Lower lobe of right lung (tissue), 2 donors: Measurements from ENCODE around the gene ACAT2. TPM values are rescaled to one million over a fixed set of nuclear protein-coding genes. Genes with fewer than 3 reads are reported as not detected.
"Not testable (repeated sequence)": the region's sequence is repeated elsewhere in the genome, so short reads cannot be mapped to it uniquely, and the experiment has no call there.

ENCODE experiments used
- ATAC-seq, 2 donors: fragments of 200-7000 bp; cut with Tn5 transposase; one replicate each; pipeline ENCODE4 v1.9.1; 2020 to 2022; ENCODE audit warnings: mild to moderate bottlenecking in 2 of 2, moderate library complexity in 2 of 2
- DNase-seq: peaks from one replicate; pipeline ENCODE4 v3.0.0-alpha.2; 2020
- H3K27ac ChIP-seq: fragments of 200-600 bp; one replicate; pipeline ENCODE4 v1.8.0; 2022
- H3K27me3 ChIP-seq: fragments of 200-600 bp; one replicate; pipeline ENCODE4 v1.8.0; 2022; ENCODE audit warnings: low read depth
- H3K36me3 ChIP-seq: fragments of 200-600 bp; one replicate; pipeline ENCODE4 v1.8.0; 2022; ENCODE audit warnings: mild to moderate bottlenecking
- H3K4me1 ChIP-seq: fragments of 200-600 bp; one replicate; pipeline ENCODE4 v1.8.0; 2022
- H3K4me3 ChIP-seq: fragments of 200-600 bp; one replicate; pipeline ENCODE4 v1.8.0; 2022; ENCODE audit warnings: mild to moderate bottlenecking
- H3K9me3 ChIP-seq: fragments of 200-600 bp; one replicate; pipeline ENCODE4 v1.8.0; 2022
- intact Hi-C: fragments of 100-400 bp; cut with DNase I; formaldehyde crosslinking; loops from one replicate; pipeline ENCODE4 v1.11.0; 2022
- total RNA-seq: library from RNA; stranded (reverse); fragmentation: NEBNext Ultra II Directional; extraction: Animal tissue kit (Norgen Biotek cat#: 25700); gene quantifications from one replicate; pipeline ENCODE4 v1.2.1, GENCODE V29; 2021
- TF ChIP-seq, protein P1 (sequence below): fragments of 200-600 bp; IDR thresholded peaks from one replicate; pipeline ENCODE4 v1.8.0; 2022; ENCODE audit warnings: antibody characterized with exemption, mild to moderate bottlenecking
- donor health status: DM: no; HTN: yes; CAD: no; lungs with severe emphysema.

Gene ACAT2
- total RNA-seq, 1 donor from 2014 or later = 42.4 TPM

DNA sequence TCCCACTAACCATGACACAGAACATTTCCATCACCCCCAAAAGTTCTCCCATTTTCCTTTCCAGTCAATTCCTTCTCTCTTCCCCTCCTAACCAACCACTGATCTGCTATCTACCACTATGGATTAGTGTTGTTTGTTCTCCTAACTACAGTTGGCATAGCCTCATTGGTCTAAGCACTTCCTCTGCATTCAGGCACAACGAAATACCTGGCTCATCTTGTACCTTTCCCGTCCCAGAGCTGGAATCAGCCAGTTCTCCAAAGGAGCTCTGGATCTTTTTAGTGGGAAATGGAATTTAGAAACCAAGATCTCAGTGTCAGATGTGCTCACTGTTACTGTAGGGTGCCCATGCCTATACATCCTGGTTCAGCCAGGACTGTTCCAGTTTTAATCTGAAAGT, 38.6 kb upstream of the ACAT2 start:
- intact Hi-C loops = no loop called here
- no peak for ATAC-seq
- no peak for DNase-seq

DNA sequence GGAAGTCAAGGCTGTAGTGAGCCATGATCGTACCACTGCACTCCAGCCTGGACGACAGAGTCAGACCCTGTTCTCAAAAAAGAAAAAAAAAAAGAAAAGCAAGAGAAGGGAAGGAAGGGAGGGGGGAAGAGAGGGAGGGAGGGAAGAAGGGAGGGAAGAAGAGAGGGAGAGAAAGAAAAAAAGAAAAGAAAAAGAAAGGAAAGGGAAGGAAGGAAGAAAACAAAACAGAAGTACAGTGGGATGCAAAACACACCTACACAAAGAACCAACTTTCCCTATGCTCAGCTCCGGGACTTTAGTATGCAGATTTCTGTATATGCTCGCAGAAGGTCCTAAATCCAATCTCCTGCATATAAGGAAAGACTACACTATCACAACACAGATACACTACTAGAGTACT, 37.1 kb upstream of the ACAT2 start:
- no peak for ATAC-seq
- intact Hi-C loops = no loop called here

More for the DNA sequence above, 38.6 kb upstream of the ACAT2 start:
- no peaks in the 10 kb centered on the region for H3K9me3 ChIP-seq
- H3K36me3 ChIP-seq = no peaks in the 10 kb centered on the region
- H3K4me3 ChIP-seq = no peak overlapping the region
- H3K27me3 ChIP-seq = no peaks in the 10 kb centered on the region
- TF ChIP-seq, protein P1, sequence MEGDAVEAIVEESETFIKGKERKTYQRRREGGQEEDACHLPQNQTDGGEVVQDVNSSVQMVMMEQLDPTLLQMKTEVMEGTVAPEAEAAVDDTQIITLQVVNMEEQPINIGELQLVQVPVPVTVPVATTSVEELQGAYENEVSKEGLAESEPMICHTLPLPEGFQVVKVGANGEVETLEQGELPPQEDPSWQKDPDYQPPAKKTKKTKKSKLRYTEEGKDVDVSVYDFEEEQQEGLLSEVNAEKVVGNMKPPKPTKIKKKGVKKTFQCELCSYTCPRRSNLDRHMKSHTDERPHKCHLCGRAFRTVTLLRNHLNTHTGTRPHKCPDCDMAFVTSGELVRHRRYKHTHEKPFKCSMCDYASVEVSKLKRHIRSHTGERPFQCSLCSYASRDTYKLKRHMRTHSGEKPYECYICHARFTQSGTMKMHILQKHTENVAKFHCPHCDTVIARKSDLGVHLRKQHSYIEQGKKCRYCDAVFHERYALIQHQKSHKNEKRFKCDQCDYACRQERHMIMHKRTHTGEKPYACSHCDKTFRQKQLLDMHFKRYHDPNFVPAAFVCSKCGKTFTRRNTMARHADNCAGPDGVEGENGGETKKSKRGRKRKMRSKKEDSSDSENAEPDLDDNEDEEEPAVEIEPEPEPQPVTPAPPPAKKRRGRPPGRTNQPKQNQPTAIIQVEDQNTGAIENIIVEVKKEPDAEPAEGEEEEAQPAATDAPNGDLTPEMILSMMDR = no peak
- H3K4me1 ChIP-seq = peaks cover 12% of the 10 kb centered on the region
- H3K27ac ChIP-seq = no peak overlapping the region

DNA sequence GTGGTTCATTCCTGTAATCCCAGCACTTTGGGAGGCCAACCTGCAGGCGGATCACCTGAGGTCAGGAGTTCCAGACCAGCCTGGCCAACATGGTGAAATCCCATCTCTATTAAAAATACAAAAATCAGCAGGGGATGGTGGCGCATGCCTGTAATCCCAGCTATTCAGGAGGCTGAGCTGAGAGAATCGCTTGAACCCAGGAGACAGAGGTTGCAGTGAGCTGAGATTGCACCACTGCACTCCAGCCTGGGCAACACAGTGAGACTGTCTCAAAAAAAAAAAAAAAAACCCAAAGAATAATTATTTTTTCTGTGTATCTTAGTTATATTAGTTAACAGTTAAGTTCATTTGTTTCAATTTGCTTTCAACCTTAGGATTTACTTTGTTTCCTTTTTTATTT, 36.6 kb upstream of the ACAT2 start:
- intact Hi-C loops, H3K4me3 ChIP-seq, DNase-seq, ATAC-seq, H3K27ac ChIP-seq, H3K36me3 ChIP-seq, H3K27me3 ChIP-seq, H3K9me3 ChIP-seq: not testable (repeated sequence)
- peaks cover 29% of the 10 kb centered on the region for H3K4me1 ChIP-seq

More for the DNA sequence above, 37.1 kb upstream of the ACAT2 start:
- TF ChIP-seq, protein P1 = no peak
- peaks cover 25% of the 10 kb centered on the region for H3K4me1 ChIP-seq
- H3K9me3 ChIP-seq = no peaks in the 10 kb centered on the region
- H3K36me3 ChIP-seq = no peaks in the 10 kb centered on the region
- H3K27me3 ChIP-seq = no peaks in the 10 kb centered on the region
- no peak overlapping the region for H3K27ac ChIP-seq
- DNase-seq = no peak
- no peak overlapping the region for H3K4me3 ChIP-seq

DNA sequence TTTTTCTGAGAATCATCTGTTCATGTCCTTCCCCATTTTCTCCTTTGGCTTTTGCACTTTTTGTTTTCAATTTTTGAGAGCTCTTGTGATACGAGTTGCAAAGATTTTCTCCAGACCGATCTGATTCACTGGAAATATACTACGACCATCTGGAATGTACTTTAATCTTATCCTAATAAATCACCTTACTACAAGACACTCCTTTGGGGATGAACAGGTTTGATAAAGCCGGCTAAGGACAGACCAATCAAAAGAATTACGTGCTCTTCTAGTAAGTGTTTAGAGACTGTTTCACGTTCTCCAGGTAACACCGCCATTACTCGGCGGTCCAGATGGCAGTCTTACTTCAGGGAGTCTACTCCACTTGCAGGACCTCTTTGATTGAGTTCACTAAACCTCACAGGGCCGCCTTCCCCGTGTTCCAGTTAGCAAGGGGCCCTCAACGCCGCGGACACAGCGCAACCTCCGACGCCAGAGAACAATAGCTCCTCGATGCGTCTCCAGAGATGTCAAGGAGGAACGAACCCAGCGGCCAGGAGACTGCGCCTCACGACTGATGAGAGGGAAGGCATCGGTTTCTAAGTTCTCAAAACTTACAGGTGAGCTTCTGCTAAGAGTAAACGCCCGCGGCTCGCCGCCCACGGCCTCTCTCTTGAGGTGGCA, 35.5 kb upstream of the ACAT2 start:
- Histone ChIP-seq H3K27me3 (no peaks in the 10 kb centered on the region), H3K4me3 (peak overlapping the region; percentile 85), H3K4me1 (peaks cover 41% of the 10 kb centered on the region), H3K27ac (peak overlapping the region; percentile 98), H3K36me3 (no peaks in the 10 kb centered on the region), H3K9me3 (no peaks in the 10 kb centered on the region)
- peak; percentile 32 to 49 for ATAC-seq
- intact Hi-C loops = no loop called here
- DNase-seq = no peak
- TF ChIP-seq, protein P1 = no peak

DNA sequence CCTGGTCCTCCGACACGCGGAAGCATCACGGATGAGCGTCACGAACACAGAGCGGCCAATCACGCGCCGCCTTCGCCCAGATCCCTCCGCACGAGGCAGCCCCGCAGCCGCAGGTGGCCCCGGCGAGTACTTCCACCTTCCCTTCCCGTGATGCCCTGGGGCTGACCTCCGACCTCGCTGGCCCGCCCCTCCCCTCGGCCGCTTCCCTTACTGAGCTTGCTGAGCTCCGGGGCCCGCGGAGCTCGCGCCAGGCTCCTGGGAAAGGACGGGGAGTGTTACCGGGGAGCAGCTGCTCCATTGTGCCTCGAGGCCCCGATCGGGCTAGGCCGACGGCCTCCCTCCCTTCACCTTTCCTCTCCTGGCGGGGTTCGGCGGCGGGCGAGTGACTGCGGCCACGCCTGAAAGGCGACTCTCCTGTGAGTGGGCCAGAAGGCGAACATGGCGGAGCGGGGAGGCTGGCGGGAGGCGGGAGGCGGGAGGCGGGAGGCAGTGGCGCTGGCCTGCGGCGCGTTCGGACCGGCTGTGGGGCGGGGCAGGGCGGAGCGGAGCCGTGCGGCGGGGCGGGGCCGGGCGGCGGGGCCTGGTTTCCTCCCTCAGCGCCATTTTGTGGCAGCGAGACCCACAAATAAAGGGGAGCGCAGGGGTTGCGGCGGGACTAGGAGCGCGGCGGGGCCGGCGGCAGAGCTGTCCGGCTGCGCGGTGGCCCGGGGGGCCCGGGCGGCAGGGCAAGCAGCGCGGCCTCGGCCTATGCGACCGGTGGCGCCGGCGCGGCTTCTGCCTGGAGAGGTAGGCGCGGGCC, 34.7 kb upstream of the ACAT2 start, which contains the start of gene WTAP:
Gene WTAP, plus strand, starts transcription at position 589 of the 799 bp plus-strand sequence. CDS start 8,760 bp downstream, outside the sequence.
- intact Hi-C loops = no loop called here
- H3K4me1 ChIP-seq = peaks cover 48% of the 10 kb centered on the region

More for the DNA sequence above, 34.7 kb upstream of the ACAT2 start, which contains the start of gene WTAP:
- ATAC-seq = peak; percentile 97 to 98
- Histone ChIP-seq H3K9me3 (no peaks in the 10 kb centered on the region), H3K4me3 (peak within 1 kb of the TSS; percentile 85), H3K36me3 (no peaks in the 10 kb centered on the region), H3K27ac (peak within 1 kb of the TSS; percentile 98), H3K27me3 (no peaks in the 10 kb centered on the region)
- TF ChIP-seq, protein P1 = no peak
- DNase-seq = peak; percentile 97
